K562 (cell line): Measurements from ENCODE around the gene ASCL3. TPM values are rescaled to one million over a fixed set of nuclear protein-coding genes. Genes with fewer than 3 reads are reported as not detected.

ENCODE experiments used
- ATAC-seq: fragments of 200-7000 bp; cut with Tn5 transposase; 3 replicates; pipeline ENCODE4 v1.9.1; 2020; ENCODE audit warnings: moderate library complexity
- BruUV-seq: library from RNA; stranded (reverse); fragments of 400-500 nt; replicated peaks from 2 replicates; lab custom pipeline; 2021; lab: Mats Ljungman, UMichigan
- CTCF ChIA-PET: fragments of 300-600 bp; formaldehyde crosslinking; extraction: SDS; loops from one replicate; lab custom pipeline; 2021; ENCODE audit warnings: low intra/inter-chr PET ratio; lab: Yijun Ruan, JAX
- POLR2A ChIA-PET: fragments of 300-600, 350-650 bp; sonication (Branson Sonifier 250); formaldehyde crosslinking; extraction: SDS; loops from one replicate; lab custom pipeline; 2021; ENCODE audit warnings: antibody characterized with exemption, inconsistent platforms; lab: Yijun Ruan, JAX
- DNase-seq, 4 experiments: peaks; one replicate each; pipeline versions ENCODE4 v3.0.0 to v3.0.0-alpha.2; 2011 to 2018; ENCODE audit warnings: low spot score in 3 of 4, mixed read lengths in 3 of 4; ENCODE audit errors: extremely low read depth in 1 of 4
- FAIRE-seq: peaks from 2 replicates; lab custom pipeline; 2011; peaks lifted over from hg19 to GRCh38; lab: Jason Lieb, UNC
- H2AFZ ChIP-seq: 2 replicates; pipeline ENCODE4 v1.6.0; 2011; ENCODE audit warnings: low read depth, low read length, control low read depth, inconsistent platforms
- H3K27ac ChIP-seq: fragments of 200-600 bp; 3 replicates; pipeline ENCODE4 v1.8.0; 2011; ENCODE audit warnings: low read depth, mild to moderate bottlenecking, control low read depth, inconsistent platforms, low read length, moderate library complexity, mixed read lengths; ENCODE audit errors: extremely low read depth
- H3K27me3 ChIP-seq, 2 experiments: fragments of 300-600 bp in 1 of 2; 2 replicates in 1 of 2; 3 replicates in 1 of 2; pipeline versions ENCODE4 v1.6.0 to v1.8.0; 2011; ENCODE audit warnings: inconsistent platforms in 2 of 2, low read length in 2 of 2, mild to moderate bottlenecking in 1 of 2, mixed read lengths in 1 of 2, moderate library complexity in 1 of 2; ENCODE audit not compliant: control insufficient read depth in 2 of 2, insufficient read depth in 2 of 2
- H3K36me3 ChIP-seq: fragments of 300-600 bp; 3 replicates; pipeline ENCODE4 v1.8.0; 2011; ENCODE audit warnings: mild to moderate bottlenecking, low read length, inconsistent platforms; ENCODE audit not compliant: control insufficient read depth, insufficient read depth
- H3K4me1 ChIP-seq, 2 experiments: fragments of 200-600 bp in 1 of 2; replicated peaks in 1 of 2; 2 replicates in 1 of 2; 3 replicates in 1 of 2; pipeline versions ENCODE4 v1.5.1 to v1.8.0; 2011; ENCODE audit warnings: inconsistent platforms in 2 of 2, low read length in 2 of 2, mild to moderate bottlenecking in 1 of 2, mixed read lengths in 1 of 2, moderate library complexity in 1 of 2; ENCODE audit not compliant: control insufficient read depth in 2 of 2, insufficient read depth in 2 of 2
- H3K4me2 ChIP-seq: 2 replicates; pipeline ENCODE4 v1.6.1; 2011; ENCODE audit warnings: low read length, control low read depth, inconsistent platforms, mixed read lengths; ENCODE audit not compliant: insufficient read depth
- H3K4me3 ChIP-seq: fragments of 200-600 bp; sonication (generic), shearing (Covaris generic); 2 replicates; pipeline ENCODE4 v1.5.1; 2016; ENCODE audit warnings: control low read depth, inconsistent platforms
- H3K79me2 ChIP-seq: fragments of 200-600 bp; 3 replicates; pipeline ENCODE4 v1.8.0; 2011; ENCODE audit warnings: low read length, inconsistent platforms; ENCODE audit not compliant: control insufficient read depth, insufficient read depth
- H3K9ac ChIP-seq, 2 experiments: 2 replicates each; pipeline versions ENCODE4 v1.6.0 to v1.6.1; 2011; ENCODE audit warnings: low read depth in 2 of 2, low read length in 2 of 2, control low read depth in 1 of 2, inconsistent platforms in 1 of 2, mild to moderate bottlenecking in 1 of 2, mixed read lengths in 1 of 2; ENCODE audit not compliant: insufficient read depth in 1 of 2
- H3K9me1 ChIP-seq: one replicate; pipeline ENCODE4 v1.6.0; 2011; ENCODE audit warnings: inconsistent platforms, mild to moderate bottlenecking, low read length, moderate library complexity; ENCODE audit not compliant: control insufficient read depth, insufficient read depth
- H3K9me3 ChIP-seq: replicated peaks from 2 replicates; pipeline ENCODE4 v1.5.1; 2011; ENCODE audit warnings: low read depth, low read length, inconsistent platforms; ENCODE audit not compliant: control insufficient read depth, insufficient read depth
- H4K20me1 ChIP-seq: replicated peaks from 2 replicates; pipeline ENCODE4 v1.6.1; 2011; ENCODE audit warnings: low read length, inconsistent platforms, mixed read lengths; ENCODE audit not compliant: control insufficient read depth, insufficient read depth
- CREBBP ChIP-seq: IDR thresholded peaks from one replicate; pipeline ENCODE4 v1.6.1; 2012; ENCODE audit warnings: low read depth, mild to moderate bottlenecking, control low read depth, inconsistent platforms, low read length
- HES1 ChIP-seq: fragments of 450-650 bp; IDR thresholded peaks from 2 replicates; pipeline ENCODE4 v1.6.1; 2016; ENCODE audit warnings: low read depth, mild to moderate bottlenecking, moderate library complexity
- NR2C2 ChIP-seq, 2 experiments: fragments of 200-800 bp in 1 of 2; sonication (Bioruptor generic) in 1 of 2; sonication (generic) in 1 of 2; formaldehyde crosslinking in 1 of 2; IDR thresholded peaks; 2 replicates each; pipeline versions ENCODE4 v1.6.1 to v1.8.0; 2016 to 2022; ENCODE audit warnings: mild to moderate bottlenecking in 1 of 2, missing compliant biosample characterization in 1 of 2, missing genetic modification characterization in 1 of 2, missing genetic modification reagents in 1 of 2
- POLR3G ChIP-seq: IDR thresholded peaks from 2 replicates; pipeline ENCODE4 v1.6.1; 2011; ENCODE audit not compliant: insufficient read length, insufficient replicate concordance; ENCODE audit errors: extremely low read depth
- REST ChIP-seq, 2 experiments: fragments of 450-650 bp; formaldehyde crosslinking in 1 of 2; IDR thresholded peaks; 2 replicates each; pipeline versions ENCODE4 v1.4.0 to v1.6.1; 2014 to 2020; ENCODE audit warnings: mild to moderate bottlenecking in 2 of 2, borderline replicate concordance in 1 of 2, low read depth in 1 of 2
- SIN3A ChIP-seq, 2 experiments: fragments of 150-350 bp in 1 of 2; IDR thresholded peaks; 2 replicates each; pipeline ENCODE4 v1.6.1; 2011 to 2016; ENCODE audit warnings: borderline replicate concordance in 2 of 2, low read depth in 2 of 2, low read length in 2 of 2, mild to moderate bottlenecking in 2 of 2, moderate library complexity in 2 of 2; ENCODE audit not compliant: control insufficient read depth in 1 of 2
- ZNF655 ChIP-seq: fragments of 250-450 bp; sonication (Bioruptor Pico); IDR thresholded peaks from 2 replicates; pipeline ENCODE4 v1.5.0; 2021
- WGBS: fragments of 100-300 bp; shearing (Covaris generic); methylation state at CpG from one replicate; pipeline ENCODE4 v1.1.6; 2016; ENCODE audit warnings: low coverage, mixed read lengths; ENCODE audit not compliant: insufficient coverage; ENCODE audit errors: missing lambda C conversion rate; 5-methylcytosine and 5-hydroxymethylcytosine counted together
- in situ Hi-C: fragments of 300-500 bp; cut with MboI; formaldehyde crosslinking; loops from 4 replicates; pipeline ENCODE4 v1.15.0; 2018; ENCODE audit warnings: inconsistent platforms, mixed read lengths
- intact Hi-C: fragments of 100-400 bp; cut with micrococcal nuclease; formaldehyde crosslinking; loops from 2 replicates; pipeline ENCODE4 v1.14.2; 2022
- polyA plus RNA-seq, 8 experiments: library from polyadenylated mRNA; depleted of rRNA in 4 of 8; stranded (reverse) in 5 of 8; unstranded in 3 of 8; fragments of >200 nt; fragmentation: Nextera tagmentation in 2 of 8; fragmentation: Illumina TruSeq in 1 of 8; extraction: Ambion mirVana in 2 of 8; extraction: Trizol in 1 of 8; gene quantifications; 2 replicates each; pipeline versions ENCODE4 v1.2.1 to v1.2.3, GENCODE V29; 2011 to 2014; ENCODE audit warnings: inconsistent platforms in 1 of 8, missing spikeins in 1 of 8
- total RNA-seq, 7 experiments: library from RNA; depleted of rRNA in 6 of 7; stranded (reverse); fragments of >200 nt in 6 of 7; fragmentation: Illumina TruSeq in 2 of 7; extraction: Trizol in 2 of 7; gene quantifications; 2 replicates each; pipeline versions ENCODE4 v1.2.1 to v1.2.3, GENCODE V29; 2011 to 2021; ENCODE audit warnings: low replicate concordance in 1 of 7

ASCL3 gene
- total and polyA plus RNA-seq, 9 of the 15 experiments (the other 6 are each of a cell fraction or from before 2014, with no cell fraction given): not detected

- TF ChIP-seq CREBBP: no peak
Observed at GRCh38 chr11:8911029-8911823, 31.6 kb downstream of the ASCL3 start, which contains the start of gene AKIP1 (continued).

- no peak overlapping the region; the same call in 2 of the 3 replicates for H3K27ac ChIP-seq
- POLR2A ChIA-PET: interaction anchor here (1.0 kb wide), 1 partner anchor 13 kb away, joined by 3 read pairs; no protein-coding TSS in a partner anchor
- FAIRE-seq: peak; percentile 78
Observed at GRCh38 chr11:8910649-8911026, 32.2 kb downstream of the ASCL3 start.

More at GRCh38 chr11:8910649-8911026, 32.2 kb downstream of the ASCL3 start:
- Histone ChIP-seq H3K79me2 (peaks cover 19% of the 10 kb centered on the region), H2AFZ (peak overlapping the region; percentile 90), H3K4me1 (peaks cover 15 to 29% of the 10 kb centered on the region in 2 experiments), H3K9me3 (no peaks in the 10 kb centered on the region; the same call in 1 of the 2 replicates), H4K20me1 (no peaks in the 10 kb centered on the region), H3K9ac (peak overlapping the region; percentile 24 to 90; a peak in 2 of 4 replicates), H3K4me2 (peak overlapping the region; percentile 81), H3K36me3 (peaks cover 11% of the 10 kb centered on the region), H3K27me3 (no peaks in the 10 kb centered on the region), H3K4me3 (peak overlapping the region; percentile 26), H3K9me1 (no peaks in the 10 kb centered on the region)
- WGBS: 25% methylated on average over 4 of the region's 19 CpGs
- intact Hi-C loops (loop anchor here (5.0 kb wide), 2 partner anchors 152 to 227 kb away; no protein-coding TSS in a partner anchor), in situ Hi-C loops (no loop called here)
- TF ChIP-seq NR2C2 (CRISPR knock-in tag; IDR thresholded peaks at IDR 0.05) (no peak), NR2C2 (tag; IDR thresholded peaks at IDR 0.05) (peak; percentile 90), REST (IDR thresholded peaks at IDR 0.05; ENCODE audit: borderline replicate concordance) (no peak), REST (CRISPR knock-in tag; IDR thresholded peaks at IDR 0.05; ENCODE audit: low read depth) (no peak), POLR3G (no peak), HES1 (no peak), ZNF655 (CRISPR knock-in tag) (no peak), SIN3A (IDR thresholded peaks at IDR 0.05; ENCODE audit: borderline replicate concordance in 2 of 2, control insufficient read depth in 1 of 2, low read depth in 2 of 2, low read length in 2 of 2) (0 out of 4 replicates have a peak, but pooled peaks of 1 of the 2 experiments have one; percentile 3)
- DNase-seq (no peak), ATAC-seq (peak; percentile 25)
- no TSS peak for BruUV-seq
- CTCF ChIA-PET: no interaction called here
